ENCODE measurements around the gene KRT77.

GRCh38 chr12:52710730-52711129, 7.4 kb upstream of the KRT77 start:
- TF ChIP-seq CTCF (IDR thresholded peaks at IDR 0.05): no peak
- no peak for TF ChIP-seq POLR2A (IDR thresholded peaks at IDR 0.05)

All from lower leg skin (tissue), 3 donors.